Iris pigment epithelial cell (primary cell): ENCODE data around the gene MKLN1.
"Not testable (repeated sequence)": the region's sequence is repeated elsewhere in the genome, so short reads cannot be mapped to it uniquely, and the experiment has no call there.

Experiments
- DNase-seq: peaks from one replicate; pipeline ENCODE4 v3.0.0-alpha.2; 2011; ENCODE audit warnings: low read depth

MKLN1 gene

GRCh38 chr7:131400681-131401176 is 73.1 kb downstream of the MKLN1 start:
- peak; percentile 69 for DNase-seq

- no peak for DNase-seq
Measured at GRCh38 chr7:131401194-131401593, 73.5 kb downstream of the MKLN1 start.

- no peak for DNase-seq
Measured at GRCh38 chr7:131403322-131403721, 75.6 kb downstream of the MKLN1 start.

GRCh38 chr7:131404226-131404911 is 76.7 kb downstream of the MKLN1 start:
- no peak for DNase-seq

GRCh38 chr7:131409129-131409766 is 81.6 kb downstream of the MKLN1 start:
- DNase-seq = no peak

- DNase-seq = no peak
Measured at GRCh38 chr7:131412031-131412430, 84.4 kb downstream of the MKLN1 start.

GRCh38 chr7:131413711-131414110 is 86.0 kb downstream of the MKLN1 start:
- no peak for DNase-seq

GRCh38 chr7:131424219-131424822 is 96.6 kb downstream of the MKLN1 start:
- peak; percentile 44 for DNase-seq

GRCh38 chr7:131425992-131426391 is 98.3 kb downstream of the MKLN1 start:
- DNase-seq = no peak

GRCh38 chr7:131430826-131431225 is 103.2 kb downstream of the MKLN1 start:
- not testable (repeated sequence) for DNase-seq

- peak; percentile 56 for DNase-seq
Measured at GRCh38 chr7:131431289-131431688, 103.6 kb downstream of the MKLN1 start.

- no peak for DNase-seq
Measured at GRCh38 chr7:131431756-131432155, 104.1 kb downstream of the MKLN1 start.

GRCh38 chr7:131436384-131436783 is 108.7 kb downstream of the MKLN1 start:
- no peak for DNase-seq

- DNase-seq = no peak
Measured at GRCh38 chr7:131438969-131439368, 111.3 kb downstream of the MKLN1 start.

- peak; percentile 63 for DNase-seq
Measured at GRCh38 chr7:131443496-131443895, 115.8 kb downstream of the MKLN1 start.

GRCh38 chr7:131444683-131445082 is 117.0 kb downstream of the MKLN1 start:
- DNase-seq = no peak

GRCh38 chr7:131449373-131449902 is 121.8 kb downstream of the MKLN1 start:
- DNase-seq = no peak

- DNase-seq = no peak
Measured at GRCh38 chr7:131454498-131454897, 126.8 kb downstream of the MKLN1 start.

GRCh38 chr7:131455001-131455400 is 127.3 kb downstream of the MKLN1 start:
- no peak for DNase-seq

- DNase-seq = no peak
Measured at GRCh38 chr7:131455546-131455945, 127.9 kb downstream of the MKLN1 start.

GRCh38 chr7:131456338-131456737 is 128.7 kb downstream of the MKLN1 start:
- no peak for DNase-seq

- DNase-seq = no peak
Measured at GRCh38 chr7:131459256-131459655, 131.6 kb downstream of the MKLN1 start.

- DNase-seq = no peak
Measured at GRCh38 chr7:131462059-131462458, 134.4 kb downstream of the MKLN1 start.
